ENCODE measurements around the gene CHN1.

Gene CHN1

GRCh38 chr2:174870787-174871186 lies 134.4 kb downstream of the CHN1 start:
- no peak for DNase-seq (ENCODE audit: low read depth)
- no peak overlapping the region for H3K4me3 ChIP-seq (ENCODE audit: low read depth, low read length)
- TF ChIP-seq CTCF (conservative IDR thresholded peaks at IDR 0.05; ENCODE audit: low read depth, low read length) = no peak

- H3K4me3 ChIP-seq (ENCODE audit: low read depth, low read length) = no peak overlapping the region
- no peak for DNase-seq (ENCODE audit: low read depth)
- TF ChIP-seq CTCF (conservative IDR thresholded peaks at IDR 0.05; ENCODE audit: low read depth, low read length) = no peak
These were observed 136.3 kb downstream of the CHN1 start for GRCh38 chr2:174868878-174869277.

- DNase-seq (ENCODE audit: low read depth) = no peak
- H3K4me3 ChIP-seq (ENCODE audit: low read depth, low read length) = no peak overlapping the region
- no peak for TF ChIP-seq CTCF (conservative IDR thresholded peaks at IDR 0.05; ENCODE audit: low read depth, low read length)
These were observed 138.8 kb downstream of the CHN1 start for GRCh38 chr2:174866421-174866820.

GRCh38 chr2:174863183-174863582 lies 142.0 kb downstream of the CHN1 start:
- no peak overlapping the region for H3K4me3 ChIP-seq (ENCODE audit: low read depth, low read length)
- DNase-seq (ENCODE audit: low read depth) = no peak
- TF ChIP-seq CTCF (conservative IDR thresholded peaks at IDR 0.05; ENCODE audit: low read depth, low read length) = no peak

GRCh38 chr2:174859563-174860169 lies 145.5 kb downstream of the CHN1 start:
- no peak for DNase-seq (ENCODE audit: low read depth)
- no peak for TF ChIP-seq CTCF (conservative IDR thresholded peaks at IDR 0.05; ENCODE audit: low read depth, low read length)
- H3K4me3 ChIP-seq (ENCODE audit: low read depth, low read length) = no peak overlapping the region

GRCh38 chr2:174858745-174859144 lies 146.4 kb downstream of the CHN1 start:
- no peak for TF ChIP-seq CTCF (conservative IDR thresholded peaks at IDR 0.05; ENCODE audit: low read depth, low read length)
- no peak overlapping the region for H3K4me3 ChIP-seq (ENCODE audit: low read depth, low read length)
- no peak for DNase-seq (ENCODE audit: low read depth)

GRCh38 chr2:174856447-174856846 lies 148.7 kb downstream of the CHN1 start:
- DNase-seq (ENCODE audit: low read depth) = no peak
- no peak for TF ChIP-seq CTCF (conservative IDR thresholded peaks at IDR 0.05; ENCODE audit: low read depth, low read length)

More at GRCh38 chr2:174856447-174856846, 148.7 kb downstream of the CHN1 start:
- H3K4me3 ChIP-seq (ENCODE audit: low read depth, low read length) = no peak overlapping the region
